Keratinocyte (primary cell): ENCODE measurements around the gene RNASE9. TPM values are rescaled to one million over a fixed set of nuclear protein-coding genes. Genes with fewer than 3 reads are reported as not detected.

Source experiments
- DNase-seq: peaks from one replicate; pipeline ENCODE4 v3.0.0-alpha.2; 2011; ENCODE audit warnings: low read depth, missing footprints, low spot score
- FAIRE-seq: peaks from 2 replicates; lab custom pipeline; 2011; peaks lifted over from hg19 to GRCh38; lab: Jason Lieb, UNC
- H2AFZ ChIP-seq: 2 replicates; pipeline ENCODE4 v1.6.0; 2012; ENCODE audit warnings: low read length, control low read depth, inconsistent platforms; ENCODE audit not compliant: control insufficient read depth
- H3K27ac ChIP-seq: 2 replicates; pipeline ENCODE4 v1.5.1; 2011; ENCODE audit warnings: low read length; ENCODE audit not compliant: control insufficient read depth, insufficient read depth
- H3K27me3 ChIP-seq: 3 replicates; pipeline ENCODE4 v1.6.0; 2011; ENCODE audit warnings: low read length; ENCODE audit not compliant: control insufficient read depth, insufficient read depth; ENCODE audit errors: extremely low read depth
- H3K36me3 ChIP-seq, 2 experiments: 2 replicates in 1 of 2; 3 replicates in 1 of 2; pipeline ENCODE4 v1.5.1; 2011; ENCODE audit warnings: low read length in 2 of 2, mild to moderate bottlenecking in 1 of 2; ENCODE audit not compliant: control insufficient read depth in 2 of 2, insufficient read depth in 2 of 2; ENCODE audit errors: extremely low read depth in 1 of 2
- H3K4me1 ChIP-seq: 3 replicates; pipeline ENCODE4 v1.5.1; 2011; ENCODE audit warnings: low read length; ENCODE audit not compliant: control insufficient read depth, insufficient read depth; ENCODE audit errors: extremely low read depth
- H3K4me2 ChIP-seq: 3 replicates; pipeline ENCODE4 v1.6.0; 2011; ENCODE audit warnings: low read depth, low read length; ENCODE audit not compliant: control insufficient read depth, insufficient read depth; ENCODE audit errors: extremely low read depth
- H3K4me3 ChIP-seq, 3 experiments: fragments of 200-600 bp in 1 of 3; sonication (generic) in 1 of 3; 2 replicates in 2 of 3; 3 replicates in 1 of 3; pipeline ENCODE4 v1.5.1; 2011 to 2016; ENCODE audit warnings: low read length in 3 of 3, mild to moderate bottlenecking in 3 of 3, control low read depth in 2 of 3, inconsistent platforms in 1 of 3, low read depth in 1 of 3, mixed read lengths in 1 of 3, mixed run types in 1 of 3, moderate library complexity in 1 of 3; ENCODE audit not compliant: control insufficient read depth in 2 of 3, insufficient read depth in 2 of 3; ENCODE audit errors: extremely low read depth in 1 of 3
- H3K79me2 ChIP-seq: 2 replicates; pipeline ENCODE4 v1.6.0; 2012; ENCODE audit warnings: low read length; ENCODE audit not compliant: control insufficient read depth, insufficient read depth
- H3K9ac ChIP-seq: 3 replicates; pipeline ENCODE4 v1.6.0; 2011; ENCODE audit warnings: low read length; ENCODE audit not compliant: control insufficient read depth, insufficient read depth; ENCODE audit errors: extremely low read depth
- H3K9me1 ChIP-seq: 3 replicates; pipeline ENCODE4 v1.6.0; 2011; ENCODE audit warnings: low read length; ENCODE audit not compliant: control insufficient read depth, insufficient read depth; ENCODE audit errors: extremely low read depth
- H3K9me3 ChIP-seq: 2 replicates; pipeline ENCODE4 v1.5.1; 2012; ENCODE audit warnings: low read depth, low read length; ENCODE audit not compliant: control insufficient read depth
- H4K20me1 ChIP-seq: 3 replicates; pipeline ENCODE4 v1.6.0; 2011; ENCODE audit warnings: low read length; ENCODE audit not compliant: control insufficient read depth, insufficient read depth; ENCODE audit errors: extremely low read depth
- EZH2 ChIP-seq: IDR thresholded peaks from one replicate; pipeline ENCODE4 v1.6.1; 2012; ENCODE audit warnings: inconsistent platforms, mild to moderate bottlenecking, low read length, moderate library complexity
- dilution Hi-C: fragments of 300-500 bp; cut with MboI; formaldehyde crosslinking; loops from one replicate; pipeline ENCODE4 v1.7.0; 2020; ENCODE audit warnings: low sequenced_read_pairs; ENCODE audit not compliant: extremely low pct_ligation_motif_present
- polyA plus RNA-seq, 5 experiments: library from polyadenylated mRNA; depleted of rRNA in 3 of 5; stranded (reverse) in 3 of 5; stranded (forward) in 1 of 5; unstranded in 1 of 5; fragments of >200 nt; gene quantifications; 1 replicate in 1 of 5; 2 replicates in 3 of 5; 3 replicates in 1 of 5; pipeline versions ENCODE4 v1.2.1 to v1.2.3, GENCODE V29; 2011 to 2012; ENCODE audit warnings: missing spikeins in 2 of 5, low read depth in 1 of 5, low replicate concordance in 1 of 5
- TF ChIP-seq, protein P1 (sequence below), 3 experiments: IDR thresholded peaks in 1 of 3; conservative IDR thresholded peaks in 1 of 3; optimal IDR thresholded peaks in 1 of 3; 2 replicates in 2 of 3; 3 replicates in 1 of 3; pipeline versions ENCODE3 to v1.5.1; 2011; ENCODE audit warnings: low read length in 3 of 3, mild to moderate bottlenecking in 3 of 3, moderate library complexity in 2 of 3, control low read depth in 1 of 3, inconsistent platforms in 1 of 3; ENCODE audit not compliant: insufficient read depth in 2 of 3; ENCODE audit errors: extremely low read depth in 1 of 3

Gene RNASE9
- polyA plus RNA-seq, 1 donor (not counting 4 experiments of a cell fraction or from before 2014, with no cell fraction given), result not detected

DNA sequence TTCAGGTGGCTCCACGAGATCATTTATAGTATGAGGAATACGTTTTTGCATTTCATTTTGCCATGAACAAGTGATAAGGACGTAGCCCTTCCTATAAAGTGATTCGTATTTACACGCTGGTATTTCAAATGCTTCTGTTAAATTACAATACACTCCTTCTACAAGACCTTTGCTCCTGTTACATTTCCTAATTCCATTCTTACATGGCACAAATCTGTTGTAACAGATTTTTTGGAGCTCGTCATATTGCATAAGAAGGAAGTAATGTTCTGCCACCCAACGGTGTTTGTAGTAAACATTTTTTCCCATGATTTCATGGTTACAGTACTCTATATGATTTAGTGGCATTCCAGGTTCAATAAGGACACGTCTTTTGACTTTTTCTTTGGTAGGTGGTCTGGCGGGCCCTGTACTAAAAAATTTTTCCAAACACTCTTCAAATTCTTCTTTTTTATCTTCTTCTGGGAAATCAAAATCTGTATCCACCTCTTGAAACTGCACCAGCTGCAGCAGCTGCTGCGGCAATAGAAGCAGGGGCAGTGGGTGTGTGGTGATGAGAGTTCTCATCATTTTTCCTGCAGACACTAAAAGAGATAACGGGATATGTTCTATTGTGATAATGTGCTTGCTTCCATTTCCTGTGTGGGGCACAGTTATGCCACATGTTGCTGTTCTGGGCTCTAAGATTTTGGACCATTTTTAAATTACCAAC lies 4.2 kb downstream of the RNASE9 start:
- FAIRE-seq, result no peak
- dilution Hi-C loops, result no loop called here
- DNase-seq, result no peak

DNA sequence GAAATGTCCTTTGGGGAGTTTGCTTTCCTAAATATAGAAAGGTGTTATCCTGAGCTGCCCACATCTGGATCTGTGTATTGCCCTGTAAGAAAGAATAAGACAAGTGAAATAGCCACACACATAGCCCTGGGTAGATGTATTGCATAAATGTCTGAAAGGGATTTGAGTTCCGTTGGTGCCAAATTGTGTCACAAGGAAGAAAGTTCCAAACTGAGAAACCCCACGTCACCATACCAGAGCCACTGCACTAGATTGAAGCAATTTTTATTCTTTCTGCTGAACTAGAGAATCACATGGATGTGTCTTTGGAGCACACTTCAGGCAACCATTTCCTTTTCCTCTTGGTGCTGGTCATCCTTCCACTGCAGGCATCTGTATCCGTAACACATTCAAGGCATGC lies 5.0 kb downstream of the RNASE9 start:
- FAIRE-seq, result no peak
- H3K4me1 ChIP-seq, result no peaks in the 10 kb centered on the region
- dilution Hi-C loops, result no loop called here

More for the DNA sequence above, 4.2 kb downstream of the RNASE9 start:
- H2AFZ ChIP-seq, result no peak overlapping the region
- no peaks in the 10 kb centered on the region for H3K36me3 ChIP-seq
- no peak overlapping the region for H3K4me3 ChIP-seq
- no peaks in the 10 kb centered on the region for H4K20me1 ChIP-seq
- TF ChIP-seq, protein P1, sequence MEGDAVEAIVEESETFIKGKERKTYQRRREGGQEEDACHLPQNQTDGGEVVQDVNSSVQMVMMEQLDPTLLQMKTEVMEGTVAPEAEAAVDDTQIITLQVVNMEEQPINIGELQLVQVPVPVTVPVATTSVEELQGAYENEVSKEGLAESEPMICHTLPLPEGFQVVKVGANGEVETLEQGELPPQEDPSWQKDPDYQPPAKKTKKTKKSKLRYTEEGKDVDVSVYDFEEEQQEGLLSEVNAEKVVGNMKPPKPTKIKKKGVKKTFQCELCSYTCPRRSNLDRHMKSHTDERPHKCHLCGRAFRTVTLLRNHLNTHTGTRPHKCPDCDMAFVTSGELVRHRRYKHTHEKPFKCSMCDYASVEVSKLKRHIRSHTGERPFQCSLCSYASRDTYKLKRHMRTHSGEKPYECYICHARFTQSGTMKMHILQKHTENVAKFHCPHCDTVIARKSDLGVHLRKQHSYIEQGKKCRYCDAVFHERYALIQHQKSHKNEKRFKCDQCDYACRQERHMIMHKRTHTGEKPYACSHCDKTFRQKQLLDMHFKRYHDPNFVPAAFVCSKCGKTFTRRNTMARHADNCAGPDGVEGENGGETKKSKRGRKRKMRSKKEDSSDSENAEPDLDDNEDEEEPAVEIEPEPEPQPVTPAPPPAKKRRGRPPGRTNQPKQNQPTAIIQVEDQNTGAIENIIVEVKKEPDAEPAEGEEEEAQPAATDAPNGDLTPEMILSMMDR (optimal IDR thresholded peaks at IDR 0.05 in 1 of 3, IDR thresholded peaks at IDR 0.05 in 1 of 3, conservative IDR thresholded peaks at IDR 0.05 in 1 of 3; ENCODE audit: extremely low read depth in 1 of 3, insufficient read depth in 2 of 3, low read length in 3 of 3), result no peak
- TF ChIP-seq EZH2, result no peak
- H3K27ac ChIP-seq, result no peak overlapping the region
- no peak overlapping the region for H3K4me2 ChIP-seq
- H3K4me1 ChIP-seq, result no peaks in the 10 kb centered on the region
- no peak overlapping the region for H3K9ac ChIP-seq
- no peaks in the 10 kb centered on the region for H3K9me1 ChIP-seq
- no peaks in the 10 kb centered on the region for H3K27me3 ChIP-seq
- H3K79me2 ChIP-seq, result no peaks in the 10 kb centered on the region
- no peaks in the 10 kb centered on the region for H3K9me3 ChIP-seq

More for the DNA sequence above, 5.0 kb downstream of the RNASE9 start:
- Histone ChIP-seq H3K79me2 (no peaks in the 10 kb centered on the region), H3K4me3 (no peak overlapping the region), H3K4me2 (no peak overlapping the region), H3K27me3 (no peaks in the 10 kb centered on the region), H2AFZ (no peak overlapping the region), H3K27ac (no peak overlapping the region), H4K20me1 (no peaks in the 10 kb centered on the region), H3K9me1 (no peaks in the 10 kb centered on the region), H3K36me3 (no peaks in the 10 kb centered on the region), H3K9ac (no peak overlapping the region), H3K9me3 (no peaks in the 10 kb centered on the region)
- DNase-seq, result no peak
- TF ChIP-seq EZH2, result no peak
- TF ChIP-seq, protein P1 (optimal IDR thresholded peaks at IDR 0.05 in 1 of 3, IDR thresholded peaks at IDR 0.05 in 1 of 3, conservative IDR thresholded peaks at IDR 0.05 in 1 of 3; ENCODE audit: extremely low read depth in 1 of 3, insufficient read depth in 2 of 3, low read length in 3 of 3), result no peak
